Mesendoderm (in vitro differentiated cells): ENCODE data around the gene NUBPL. TPM values are rescaled to one million over a fixed set of nuclear protein-coding genes. Genes with fewer than 3 reads are reported as not detected.

ENCODE experiments used
- DNase-seq: peaks from one replicate; pipeline ENCODE4 v3.0.0; 2013
- H2AK5ac ChIP-seq: 2 replicates; pipeline ENCODE4 v1.6.1; 2013; ENCODE audit warnings: low read length, inconsistent platforms
- H2BK120ac ChIP-seq: 2 replicates; pipeline ENCODE4 v1.6.1; 2013; ENCODE audit warnings: low read depth, mild to moderate bottlenecking, low read length, moderate library complexity, mixed read lengths
- H2BK15ac ChIP-seq: replicated peaks from 2 replicates; pipeline ENCODE4 v1.6.1; 2013; ENCODE audit warnings: low read depth, mild to moderate bottlenecking, moderate library complexity
- H2BK5ac ChIP-seq: 2 replicates; pipeline ENCODE4 v1.6.1; 2013; ENCODE audit warnings: low read length, inconsistent platforms
- H3K18ac ChIP-seq: 2 replicates; pipeline ENCODE4 v1.6.1; 2013; ENCODE audit warnings: mild to moderate bottlenecking, low read length, mixed read lengths
- H3K23ac ChIP-seq: one replicate; pipeline ENCODE4 v1.6.1; 2013; ENCODE audit warnings: low read length
- H3K27ac ChIP-seq: 2 replicates; pipeline ENCODE4 v1.5.1; 2013; ENCODE audit warnings: low read depth, mild to moderate bottlenecking, inconsistent platforms, low read length, moderate library complexity
- H3K27me3 ChIP-seq: 2 replicates; pipeline ENCODE4 v1.6.1; 2013; ENCODE audit warnings: low read length, control low read depth, mild to moderate bottlenecking, inconsistent platforms; ENCODE audit not compliant: insufficient read depth, poor library complexity
- H3K36me3 ChIP-seq: 2 replicates; pipeline ENCODE4 v1.6.1; 2013; ENCODE audit warnings: low read length, inconsistent platforms; ENCODE audit not compliant: control insufficient read depth, insufficient read depth
- H3K4ac ChIP-seq: one replicate; pipeline ENCODE4 v1.6.1; 2013; ENCODE audit warnings: low read depth, mild to moderate bottlenecking, low read length, moderate library complexity
- H3K4me1 ChIP-seq: 2 replicates; pipeline ENCODE4 v1.6.1; 2013; ENCODE audit warnings: low read depth, low read length, inconsistent platforms; ENCODE audit not compliant: control insufficient read depth
- H3K4me2 ChIP-seq: 2 replicates; pipeline ENCODE4 v1.6.1; 2013; ENCODE audit warnings: low read length
- H3K4me3 ChIP-seq: 2 replicates; pipeline ENCODE4 v1.5.1; 2013; ENCODE audit warnings: mild to moderate bottlenecking, low read length
- H3K56ac ChIP-seq: one replicate; pipeline ENCODE4 v1.6.1; 2013; ENCODE audit warnings: low read length
- H3K79me1 ChIP-seq: 2 replicates; pipeline ENCODE4 v1.6.1; 2013; ENCODE audit warnings: low read length, inconsistent platforms
- H3K79me2 ChIP-seq: 2 replicates; pipeline ENCODE4 v1.6.1; 2013; ENCODE audit warnings: mild to moderate bottlenecking, low read length; ENCODE audit not compliant: control insufficient read depth, insufficient read depth
- H3K9ac ChIP-seq: 2 replicates; pipeline ENCODE4 v1.6.1; 2013; ENCODE audit warnings: low read length, inconsistent platforms
- H4K5ac ChIP-seq: one replicate; pipeline ENCODE4 v1.6.1; 2013; ENCODE audit warnings: low read length
- H4K8ac ChIP-seq: one replicate; pipeline ENCODE4 v1.6.1; 2013; ENCODE audit warnings: low read depth, mild to moderate bottlenecking, control low read depth, low read length, moderate library complexity
- WGBS: extraction: QIAGEN DNeasy Blood & Tissue Kit; methylation state at CpG from one replicate; pipeline ENCODE4 v1.1.7; 2013; ENCODE audit warnings: low lambda C conversion rate, missing lambda C conversion rate; ENCODE audit not compliant: insufficient coverage; ENCODE audit errors: extremely low coverage; 5-methylcytosine and 5-hydroxymethylcytosine counted together
- polyA plus RNA-seq, 2 experiments: library from polyadenylated mRNA; stranded (reverse); fragments of 200-250 nt; gene quantifications; one replicate each; pipeline ENCODE4 v1.2.3, GENCODE V29; 2013

NUBPL gene
- 6.5 TPM for polyA plus RNA-seq (2013, experiment 1 of 2)
- polyA plus RNA-seq (2013, experiment 2 of 2) = 6.4 TPM

- WGBS = no CpG with 5 or more reads among the region's 34 CpGs
- Histone ChIP-seq H4K5ac (no peak within 1 kb of the TSS), H2BK120ac (no peak within 1 kb of the TSS), H3K4me1 (no peaks in the 10 kb centered on the region), H4K8ac (no peak within 1 kb of the TSS), H3K27me3 (no peaks in the 10 kb centered on the region), H3K4me3 (peak within 1 kb of the TSS; percentile 77), H3K36me3 (no peaks in the 10 kb centered on the region), H3K4ac (no peak within 1 kb of the TSS), H3K9ac (peak within 1 kb of the TSS; percentile 87), H3K18ac (no peak within 1 kb of the TSS), H3K23ac (no peak within 1 kb of the TSS), H2BK5ac (no peak within 1 kb of the TSS), H2AK5ac (no peak within 1 kb of the TSS), H2BK15ac (no peak within 1 kb of the TSS), H3K79me2 (no peaks in the 10 kb centered on the region), H3K79me1 (no peaks in the 10 kb centered on the region), H3K4me2 (peak within 1 kb of the TSS; percentile 84), H3K56ac (peak within 1 kb of the TSS; percentile 94), H3K27ac (no peak within 1 kb of the TSS)
- DNase-seq = peak; percentile 96
Observed at GRCh38 chr14:31561155-31561846, at the start of gene NUBPL. TSS of gene NUBPL (plus strand) at chr14:31561404. CDS start at chr14:31561440, 36 bp downstream.

GRCh38 chr14:31527087-31527486, 34.1 kb upstream of the NUBPL start:
- no peaks in the 10 kb centered on the region for H3K79me2 ChIP-seq
- H3K23ac ChIP-seq = no peak overlapping the region
- H3K79me1 ChIP-seq = no peaks in the 10 kb centered on the region
- no peak overlapping the region for H2BK15ac ChIP-seq
- no peak overlapping the region for H3K9ac ChIP-seq
- H3K4me1 ChIP-seq = no peaks in the 10 kb centered on the region
- H4K8ac ChIP-seq = no peak overlapping the region
- H3K56ac ChIP-seq = no peak overlapping the region
- no peak for DNase-seq
- H3K4me3 ChIP-seq = no peak overlapping the region
- no peak overlapping the region for H4K5ac ChIP-seq
- H2BK120ac ChIP-seq = no peak overlapping the region
- no CpG with 5 or more reads among the region's 33 CpGs for WGBS
- no peak overlapping the region for H3K4ac ChIP-seq
- H3K4me2 ChIP-seq = no peak overlapping the region
- no peaks in the 10 kb centered on the region for H3K36me3 ChIP-seq
- no peak overlapping the region for H2BK5ac ChIP-seq
- H2AK5ac ChIP-seq = no peak overlapping the region
- H3K18ac ChIP-seq = no peak overlapping the region
- H3K27me3 ChIP-seq = no peaks in the 10 kb centered on the region
- H3K27ac ChIP-seq = no peak overlapping the region

- DNase-seq = no peak
- Histone ChIP-seq H3K36me3 (no peaks in the 10 kb centered on the region), H3K4me3 (no peak overlapping the region), H3K18ac (no peak overlapping the region), H3K4ac (no peak overlapping the region), H3K27me3 (no peaks in the 10 kb centered on the region), H4K8ac (no peak overlapping the region), H3K27ac (no peak overlapping the region), H3K56ac (no peak overlapping the region), H3K79me1 (no peaks in the 10 kb centered on the region), H3K4me1 (no peaks in the 10 kb centered on the region), H3K9ac (no peak overlapping the region), H3K23ac (no peak overlapping the region), H3K4me2 (no peak overlapping the region), H3K79me2 (no peaks in the 10 kb centered on the region), H4K5ac (no peak overlapping the region), H2AK5ac (no peak overlapping the region), H2BK120ac (no peak overlapping the region), H2BK5ac (no peak overlapping the region), H2BK15ac (no peak overlapping the region)
- WGBS = no CpG with 5 or more reads among the region's 8 CpGs
Observed at GRCh38 chr14:31527546-31527945, 33.7 kb upstream of the NUBPL start.

GRCh38 chr14:31529053-31529452, 32.2 kb upstream of the NUBPL start:
- Histone ChIP-seq H3K36me3 (no peaks in the 10 kb centered on the region), H3K4me3 (no peak overlapping the region), H3K79me1 (no peaks in the 10 kb centered on the region), H3K4ac (no peak overlapping the region), H2AK5ac (no peak overlapping the region), H2BK120ac (no peak overlapping the region), H4K8ac (no peak overlapping the region), H3K9ac (no peak overlapping the region), H3K79me2 (no peaks in the 10 kb centered on the region), H3K23ac (no peak overlapping the region), H3K18ac (no peak overlapping the region), H4K5ac (no peak overlapping the region), H2BK5ac (no peak overlapping the region), H3K27me3 (no peaks in the 10 kb centered on the region), H2BK15ac (no peak overlapping the region), H3K27ac (no peak overlapping the region), H3K4me2 (no peak overlapping the region), H3K56ac (no peak overlapping the region), H3K4me1 (no peaks in the 10 kb centered on the region)
- DNase-seq = no peak
- WGBS = no CpG with 5 or more reads among the region's 1 CpG

- Histone ChIP-seq H3K4ac (no peak overlapping the region), H3K79me2 (no peaks in the 10 kb centered on the region), H3K56ac (no peak overlapping the region), H3K4me1 (no peaks in the 10 kb centered on the region), H3K27me3 (no peaks in the 10 kb centered on the region), H2BK5ac (no peak overlapping the region), H3K4me2 (no peak overlapping the region), H3K9ac (no peak overlapping the region), H4K8ac (no peak overlapping the region), H3K4me3 (no peak overlapping the region), H3K23ac (no peak overlapping the region), H3K27ac (no peak overlapping the region), H2BK120ac (no peak overlapping the region), H3K79me1 (no peaks in the 10 kb centered on the region), H3K36me3 (no peaks in the 10 kb centered on the region), H2BK15ac (no peak overlapping the region), H4K5ac (no peak overlapping the region), H2AK5ac (no peak overlapping the region), H3K18ac (no peak overlapping the region)
- DNase-seq = no peak
- WGBS = no CpG with 5 or more reads among the region's 7 CpGs
Observed at GRCh38 chr14:31530136-31530535, 31.1 kb upstream of the NUBPL start.
